Upper lobe of left lung (tissue), 6 donors: Measurements from ENCODE around the gene PEF1. TPM values are rescaled to one million over a fixed set of nuclear protein-coding genes. Genes with fewer than 3 reads are reported as not detected.
"Not testable (repeated sequence)": the region's sequence is repeated elsewhere in the genome, so short reads cannot be mapped to it uniquely, and the experiment has no call there.

Experiments used
- ATAC-seq, 2 donors: fragments of 200-7000 bp; cut with Tn5 transposase; one replicate each; pipeline ENCODE4 v1.9.1; 2022; ENCODE audit warnings: mild to moderate bottlenecking in 2 of 2, moderate library complexity in 2 of 2; ENCODE audit not compliant: low FRiP score in 2 of 2
- DNase-seq, 2 donors: peaks; one replicate each; pipeline ENCODE4 v3.0.0-alpha.2; 2019 to 2020
- H3K27ac ChIP-seq, 4 donors: fragments of 200-600 bp; sonication (generic); one replicate each; pipeline ENCODE4 v1.5.1; 2016 to 2019
- H3K27me3 ChIP-seq, 4 donors: fragments of 200-600 bp; sonication (generic); one replicate each; pipeline ENCODE4 v1.5.1; 2017 to 2019
- H3K36me3 ChIP-seq, 4 donors: fragments of 200-600 bp; sonication (generic); one replicate each; pipeline ENCODE4 v1.5.1; 2016 to 2019
- H3K4me1 ChIP-seq, 4 donors: fragments of 200-600 bp; sonication (generic); one replicate each; pipeline ENCODE4 v1.5.1; 2018 to 2019
- H3K4me3 ChIP-seq, 4 donors: fragments of 200-600 bp; sonication (generic); one replicate each; pipeline ENCODE4 v1.5.1; 2017 to 2019; ENCODE audit warnings: mild to moderate bottlenecking in 2 of 4, moderate library complexity in 1 of 4
- H3K9me3 ChIP-seq, 4 donors: fragments of 200-600 bp; sonication (generic); one replicate each; pipeline ENCODE4 v1.5.1; 2018 to 2019
- CTCF ChIP-seq, 6 experiments: fragments of 450-650 bp in 4 of 6; fragments of 200-600 bp in 2 of 6; sonication (generic) in 2 of 6; IDR thresholded peaks; one replicate each; pipeline ENCODE4 v1.5.1; 2016 to 2019; ENCODE audit warnings: antibody characterized with exemption in 6 of 6
- EP300 ChIP-seq, 4 donors: sonication (generic); formaldehyde crosslinking; IDR thresholded peaks; one replicate each; pipeline ENCODE4 v1.5.1; 2017; ENCODE audit warnings: antibody characterized with exemption in 4 of 4, control low read depth in 2 of 4
- POLR2A ChIP-seq, 4 donors: fragments of 450-650 bp; IDR thresholded peaks; one replicate each; pipeline ENCODE4 v1.5.1; 2016 to 2017; ENCODE audit warnings: antibody characterized with exemption in 4 of 4, mild to moderate bottlenecking in 2 of 4
- POLR2AphosphoS5 ChIP-seq, 2 donors: sonication (generic); formaldehyde crosslinking; IDR thresholded peaks; one replicate each; pipeline ENCODE4 v1.5.1; 2017; ENCODE audit warnings: antibody characterized with exemption in 2 of 2
- WGBS, 2 donors: methylation state at CpG; one replicate each; pipeline ENCODE4 v1.1.5; 2017 to 2018; 5-methylcytosine and 5-hydroxymethylcytosine counted together
- total RNA-seq, 6 donors: library from RNA; depleted of rRNA in 4 of 6; stranded (reverse); fragments of >200 nt in 4 of 6; gene quantifications; one replicate each; pipeline versions ENCODE4 v1.1.0 to v1.2.1, GENCODE V29; 2016 to 2021
- donor health status: DM: no; HTN: no; CAD: no; lungs with moderate emphysema.
- donor health status: DM: no; HTN: yes; CAD: no; lungs with severe emphysema.

PEF1 gene
- total RNA-seq, 6 donors from 2014 or later: 52.4 to 135 (median 77.4) TPM

GRCh38 chr1:31592132-31592531, 52.5 kb downstream of the PEF1 start:
- Histone ChIP-seq H3K27me3 (no peaks in the 10 kb centered on the region), H3K4me3 (no peak overlapping the region), H3K9me3 (no peaks in the 10 kb centered on the region), H3K4me1 (peaks cover 26 to 40% (median 32%) of the 10 kb centered on the region in 4 donors), H3K27ac (no peak overlapping the region), H3K36me3 (peaks cover 0 to 5% (median 0%) of the 10 kb centered on the region in 4 donors)
- no peak for ATAC-seq
- no peak for TF ChIP-seq POLR2A (IDR thresholded peaks at IDR 0.05)
- no peak for TF ChIP-seq EP300 (IDR thresholded peaks at IDR 0.05)
- TF ChIP-seq CTCF (IDR thresholded peaks at IDR 0.05): no peak
- no peak for TF ChIP-seq POLR2AphosphoS5 (IDR thresholded peaks at IDR 0.05)
- DNase-seq: no peak

- peaks cover 0 to 9% (median 0%) of the 10 kb centered on the region in 4 donors for H3K36me3 ChIP-seq
- TF ChIP-seq EP300 (IDR thresholded peaks at IDR 0.05) (no peak), CTCF (IDR thresholded peaks at IDR 0.05) (no peak), POLR2A (IDR thresholded peaks at IDR 0.05) (no peak), POLR2AphosphoS5 (IDR thresholded peaks at IDR 0.05) (no peak)
- H3K27ac ChIP-seq: no peak overlapping the region
- H3K9me3 ChIP-seq: no peaks in the 10 kb centered on the region
- H3K27me3 ChIP-seq: no peaks in the 10 kb centered on the region
- 68 to 71% methylated on average over 11 of the region's 11 CpGs for WGBS, 2 donors
- ATAC-seq (no peak), DNase-seq (no peak)
- peaks cover 31 to 45% (median 37%) of the 10 kb centered on the region in 4 donors for H3K4me1 ChIP-seq
- H3K4me3 ChIP-seq: no peak overlapping the region
Observed at GRCh38 chr1:31591425-31592093, 53.1 kb downstream of the PEF1 start.

- DNase-seq (peak; percentile 69 to 91), ATAC-seq (peak; percentile 47 to 51)
- H3K27ac ChIP-seq: peak overlapping the region; percentile 85 to 92 (median 90)
- 32 to 37% methylated on average over 17 to 24 of the region's 62 CpGs for WGBS, 2 donors
- H3K9me3 ChIP-seq: no peaks in the 10 kb centered on the region
- TF ChIP-seq EP300 (IDR thresholded peaks at IDR 0.05) (peak in 2 of 4 donors; percentile 82 to 83), POLR2AphosphoS5 (IDR thresholded peaks at IDR 0.05) (peak; percentile 19 to 53), POLR2A (IDR thresholded peaks at IDR 0.05) (peak in 2 of 4 donors; percentile 47), CTCF (IDR thresholded peaks at IDR 0.05) (peak in 1 of 6 experiments; percentile 9)
- H3K36me3 ChIP-seq: peaks cover 0 to 33% (median 13%) of the 10 kb centered on the region in 4 donors
- H3K4me1 ChIP-seq: peaks cover 44 to 60% (median 51%) of the 10 kb centered on the region in 4 donors
- peak overlapping the region in 3 of 4 donors; percentile 34 to 50 (median 46) for H3K4me3 ChIP-seq
- H3K27me3 ChIP-seq: no peaks in the 10 kb centered on the region
Observed at GRCh38 chr1:31588751-31589515, 55.7 kb downstream of the PEF1 start.

GRCh38 chr1:31587720-31588423, 56.8 kb downstream of the PEF1 start:
- Histone ChIP-seq H3K9me3 (no peaks in the 10 kb centered on the region), H3K27me3 (no peaks in the 10 kb centered on the region), H3K36me3 (peaks cover 0 to 39% (median 13%) of the 10 kb centered on the region in 4 donors), H3K4me3 (no peak overlapping the region), H3K4me1 (peaks cover 55 to 69% (median 59%) of the 10 kb centered on the region in 4 donors), H3K27ac (peak overlapping the region; percentile 85 to 92 (median 90))
- DNase-seq (peak in 1 of 2 donors; percentile 78), ATAC-seq (peak; percentile 46 to 59)
- TF ChIP-seq POLR2AphosphoS5 (IDR thresholded peaks at IDR 0.05) (peak; percentile 17 to 18), POLR2A (IDR thresholded peaks at IDR 0.05) (peak in 1 of 4 donors; percentile 9), EP300 (IDR thresholded peaks at IDR 0.05) (no peak), CTCF (IDR thresholded peaks at IDR 0.05) (peak; percentile 40 to 68 (median 60))
- 48 to 50% methylated on average over 11 to 12 of the region's 14 CpGs for WGBS, 2 donors

- DNase-seq, ATAC-seq, H3K4me3 ChIP-seq, H3K27me3 ChIP-seq, H3K9me3 ChIP-seq: not testable (repeated sequence)
- peaks cover 60 to 69% (median 64%) of the 10 kb centered on the region in 4 donors for H3K4me1 ChIP-seq
- H3K36me3 ChIP-seq: peaks cover 0 to 45% (median 13%) of the 10 kb centered on the region in 4 donors
- H3K27ac ChIP-seq: peak overlapping the region; percentile 85 to 92 (median 90)
- 94 to 97% methylated on average over 5 of the region's 5 CpGs for WGBS, 2 donors
Observed at GRCh38 chr1:31587328-31587699, 57.4 kb downstream of the PEF1 start.
